ENCODE measurements around the gene PTPRA. TPM values are rescaled to one million over a fixed set of nuclear protein-coding genes. Genes with fewer than 3 reads are reported as not detected.
"Not testable (repeated sequence)": the region's sequence is repeated elsewhere in the genome, so short reads cannot be mapped to it uniquely, and the experiment has no call there.

PTPRA gene, protein sequence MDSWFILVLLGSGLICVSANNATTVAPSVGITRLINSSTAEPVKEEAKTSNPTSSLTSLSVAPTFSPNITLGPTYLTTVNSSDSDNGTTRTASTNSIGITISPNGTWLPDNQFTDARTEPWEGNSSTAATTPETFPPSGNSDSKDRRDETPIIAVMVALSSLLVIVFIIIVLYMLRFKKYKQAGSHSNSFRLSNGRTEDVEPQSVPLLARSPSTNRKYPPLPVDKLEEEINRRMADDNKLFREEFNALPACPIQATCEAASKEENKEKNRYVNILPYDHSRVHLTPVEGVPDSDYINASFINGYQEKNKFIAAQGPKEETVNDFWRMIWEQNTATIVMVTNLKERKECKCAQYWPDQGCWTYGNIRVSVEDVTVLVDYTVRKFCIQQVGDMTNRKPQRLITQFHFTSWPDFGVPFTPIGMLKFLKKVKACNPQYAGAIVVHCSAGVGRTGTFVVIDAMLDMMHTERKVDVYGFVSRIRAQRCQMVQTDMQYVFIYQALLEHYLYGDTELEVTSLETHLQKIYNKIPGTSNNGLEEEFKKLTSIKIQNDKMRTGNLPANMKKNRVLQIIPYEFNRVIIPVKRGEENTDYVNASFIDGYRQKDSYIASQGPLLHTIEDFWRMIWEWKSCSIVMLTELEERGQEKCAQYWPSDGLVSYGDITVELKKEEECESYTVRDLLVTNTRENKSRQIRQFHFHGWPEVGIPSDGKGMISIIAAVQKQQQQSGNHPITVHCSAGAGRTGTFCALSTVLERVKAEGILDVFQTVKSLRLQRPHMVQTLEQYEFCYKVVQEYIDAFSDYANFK
- total RNA-seq (10 to 100 TPM; 51.6 to 57.8 TPM), polyA plus RNA-seq (56.9 TPM)

DNA sequence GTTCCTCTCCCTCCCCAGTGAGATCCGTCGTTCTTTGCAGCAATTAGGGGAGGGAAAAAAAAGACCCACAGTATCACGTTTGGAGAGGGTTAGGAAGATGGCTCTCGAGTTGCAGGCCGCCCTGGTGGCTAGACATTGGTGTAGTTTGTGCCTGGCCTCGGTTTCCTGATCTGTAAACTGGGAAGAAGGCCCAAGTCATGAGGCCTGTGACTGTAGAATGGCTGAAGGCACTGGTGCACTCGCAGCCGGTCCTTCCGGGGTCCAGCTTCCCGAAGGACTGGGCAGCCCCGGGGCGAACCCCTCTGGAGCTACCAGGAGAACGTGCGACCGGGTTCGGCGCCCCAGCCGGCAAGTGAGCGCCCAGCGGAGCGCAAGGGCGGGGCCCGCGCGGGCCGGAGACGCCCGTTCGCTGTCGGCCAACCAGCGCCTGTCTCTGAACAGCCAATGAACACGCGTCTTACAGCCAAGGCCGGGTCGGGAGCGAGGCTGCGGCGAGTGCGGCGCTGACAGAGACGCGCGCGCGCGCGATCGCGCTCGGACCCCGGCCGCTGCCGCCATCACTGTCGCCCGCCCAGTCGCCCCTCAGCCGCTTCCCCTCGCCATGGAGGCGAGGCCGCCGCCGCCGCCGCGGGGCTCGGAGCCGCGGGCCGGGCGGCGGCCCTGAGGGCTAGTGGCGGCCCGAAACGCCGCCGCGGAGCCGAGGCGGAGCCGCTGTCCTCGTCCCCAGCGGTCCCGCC, at the start of gene PTPRA:
Gene PTPRA, plus strand, starts transcription at position 472 of the 737 bp plus-strand sequence. CDS start 90,797 bp downstream, outside the sequence.
- Mint-ChIP-seq H3K27me3 (no peaks in the 10 kb centered on the region), H3K4me3 (peak within 1 kb of the TSS; percentile 90 to 95 (median 94)), H3K9me3 (no peaks in the 10 kb centered on the region), H3K27ac (peak within 1 kb of the TSS; percentile 82 to 97 (median 92)), H3K4me1 (peaks cover 44 to 50% (median 47%) of the 10 kb centered on the region in 3 donors), H3K36me3 (peaks cover 0 to 11% (median 2%) of the 10 kb centered on the region in 3 donors)
- ChIA-PET POLR2A (interaction anchor here (0.6 to 1.4 kb wide), 5 partner anchors 13 to 221 kb away, joined by 3 to 10 read pairs (median 5); partner anchors contain the start of genes NOP56, PCED1A and VPS16), CTCF (interaction anchor here (0.8 to 2.3 kb wide), 4 partner anchors 10 to 74 kb away, joined by 3 to 6 read pairs (median 4); no protein-coding TSS in a partner anchor)
- Histone ChIP-seq H3K27me3 (ENCODE audit: insufficient read depth, low read length, poor library complexity, severe bottlenecking) (no peaks in the 10 kb centered on the region), H3K4me1 (ENCODE audit: insufficient read depth, low read length) (peaks cover 39% of the 10 kb centered on the region), H3K27ac (ENCODE audit: low read depth, low read length) (peak within 1 kb of the TSS; percentile 76), H3K4me3 (ENCODE audit: low read length) (peak within 1 kb of the TSS; percentile 97), H3K9me3 (ENCODE audit: low read length) (no peaks in the 10 kb centered on the region), H3K36me3 (ENCODE audit: insufficient read depth, low read length) (no peaks in the 10 kb centered on the region)
- DNase-seq, result peak; percentile 85 to 93 (median 87)

DNA sequence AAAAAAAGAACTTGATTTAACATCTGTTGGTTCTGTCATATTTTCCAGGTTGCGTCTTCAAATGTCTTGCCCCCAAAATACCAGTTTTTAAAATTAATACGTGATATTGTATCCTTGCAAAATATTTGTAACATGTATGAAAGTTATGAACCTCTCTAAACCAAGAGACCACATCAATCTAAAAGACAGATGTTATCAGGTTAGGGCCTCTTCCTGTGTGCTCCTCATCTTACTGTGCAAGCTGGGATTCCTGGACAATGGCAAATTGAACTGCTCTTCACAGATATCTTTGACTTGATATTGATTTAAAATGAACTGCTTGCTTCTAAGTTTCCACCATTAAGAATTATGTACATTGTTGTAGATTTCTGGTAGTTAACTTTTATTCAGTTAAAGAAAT, 47.5 kb upstream of the PTPRA start:
- Histone ChIP-seq H3K9me3 (ENCODE audit: low read length) (no peaks in the 10 kb centered on the region), H3K4me1 (ENCODE audit: insufficient read depth, low read length) (peaks cover 17% of the 10 kb centered on the region), H3K36me3 (ENCODE audit: insufficient read depth, low read length) (no peaks in the 10 kb centered on the region), H3K4me3 (ENCODE audit: low read length) (no peak overlapping the region), H3K27me3 (ENCODE audit: insufficient read depth, low read length, poor library complexity, severe bottlenecking) (peaks cover 5% of the 10 kb centered on the region), H3K27ac (ENCODE audit: low read depth, low read length) (no peak overlapping the region)
- peak overlapping the region in 2 of 8 donors; percentile 13 to 76 for H3K27ac Mint-ChIP-seq
- ChIA-PET POLR2A (no interaction called here), CTCF (no interaction called here)
- peak overlapping the region; percentile 12 to 69 (median 49) for H3K4me3 Mint-ChIP-seq
- peaks cover 21 to 29% (median 28%) of the 10 kb centered on the region in 3 donors for H3K4me1 Mint-ChIP-seq
- H3K9me3 Mint-ChIP-seq, result no peaks in the 10 kb centered on the region
- peak in 2 of 5 donors; percentile 22 to 28 for DNase-seq
- H3K27me3 Mint-ChIP-seq, result peaks cover 9 to 42% of the 10 kb centered on the region in 2 donors
- H3K36me3 Mint-ChIP-seq, result no peaks in the 10 kb centered on the region

GRCh38 chr20:2826655-2827054, 46.6 kb upstream of the PTPRA start:
- CTCF ChIA-PET, result no interaction called here
- no peak overlapping the region for H3K4me3 ChIP-seq (ENCODE audit: low read length)
- peaks cover 18 to 25% (median 24%) of the 10 kb centered on the region in 3 donors for H3K4me1 Mint-ChIP-seq
- H3K27ac Mint-ChIP-seq, result no peak overlapping the region
- peaks cover 7 to 39% of the 10 kb centered on the region in 2 donors for H3K27me3 Mint-ChIP-seq
- H3K4me1 ChIP-seq (ENCODE audit: insufficient read depth, low read length), result peaks cover 14% of the 10 kb centered on the region
- H3K9me3 ChIP-seq (ENCODE audit: low read length), result no peaks in the 10 kb centered on the region
- POLR2A ChIA-PET, result no interaction called here
- H3K4me3 Mint-ChIP-seq, result peak overlapping the region in 2 of 7 donors; percentile 16 to 52
- H3K9me3 Mint-ChIP-seq, result no peaks in the 10 kb centered on the region
- peaks cover 5% of the 10 kb centered on the region for H3K27me3 ChIP-seq (ENCODE audit: insufficient read depth, low read length, poor library complexity, severe bottlenecking)
- H3K36me3 Mint-ChIP-seq, result no peaks in the 10 kb centered on the region
- no peaks in the 10 kb centered on the region for H3K36me3 ChIP-seq (ENCODE audit: insufficient read depth, low read length)
- DNase-seq, result no peak
- no peak overlapping the region for H3K27ac ChIP-seq (ENCODE audit: low read depth, low read length)

DNA sequence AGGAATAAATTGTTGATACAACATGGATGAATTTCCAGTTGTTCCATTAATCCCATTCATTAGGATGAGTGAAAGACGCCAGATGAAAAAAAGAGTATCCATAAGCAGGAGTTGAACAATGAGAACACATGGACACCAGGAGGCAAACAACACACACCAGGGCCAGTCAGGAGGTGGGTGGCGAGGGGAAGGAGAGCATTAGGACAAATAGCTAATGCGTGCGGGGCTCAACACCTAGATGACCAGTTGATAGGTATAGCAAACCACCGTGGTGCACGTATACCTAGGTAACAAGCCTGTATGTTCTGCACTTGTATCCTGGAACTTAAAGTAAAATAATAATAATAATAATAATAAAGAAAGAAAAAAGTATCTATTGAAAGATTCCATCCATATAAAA, 43.9 kb upstream of the PTPRA start:
- Histone ChIP-seq H3K36me3 (ENCODE audit: insufficient read depth, low read length) (no peaks in the 10 kb centered on the region), H3K27ac (ENCODE audit: low read depth, low read length) (no peak overlapping the region), H3K27me3 (ENCODE audit: insufficient read depth, low read length, poor library complexity, severe bottlenecking) (peaks cover 5% of the 10 kb centered on the region), H3K4me3 (ENCODE audit: low read length) (no peak overlapping the region), H3K9me3 (ENCODE audit: low read length) (no peaks in the 10 kb centered on the region), H3K4me1 (ENCODE audit: insufficient read depth, low read length) (peaks cover 13% of the 10 kb centered on the region)
- H3K9me3 Mint-ChIP-seq, result no peaks in the 10 kb centered on the region
- no peak overlapping the region for H3K4me3 Mint-ChIP-seq
- H3K36me3 Mint-ChIP-seq, result peaks cover 0 to 3% (median 0%) of the 10 kb centered on the region in 3 donors
- no peak overlapping the region for H3K27ac Mint-ChIP-seq
- H3K27me3 Mint-ChIP-seq, result peaks cover 6 to 34% of the 10 kb centered on the region in 2 donors
- H3K4me1 Mint-ChIP-seq, result peaks cover 15 to 21% (median 19%) of the 10 kb centered on the region in 3 donors
- CTCF ChIA-PET, result no interaction called here
- no peak for DNase-seq
- POLR2A ChIA-PET, result no interaction called here

- H3K4me3 ChIP-seq (ENCODE audit: low read length); H3K36me3 ChIP-seq (ENCODE audit: insufficient read depth, low read length); H3K4me3 Mint-ChIP-seq; DNase-seq; H3K9me3 ChIP-seq (ENCODE audit: low read length); H3K4me1 ChIP-seq (ENCODE audit: insufficient read depth, low read length); H3K9me3 Mint-ChIP-seq; H3K27me3 ChIP-seq (ENCODE audit: insufficient read depth, low read length, poor library complexity, severe bottlenecking); H3K27ac Mint-ChIP-seq; H3K27ac ChIP-seq (ENCODE audit: low read depth, low read length); H3K36me3 Mint-ChIP-seq; CTCF ChIA-PET: not testable (repeated sequence)
- POLR2A ChIA-PET, result interaction anchor here (0.7 kb wide), 1 partner anchor 31 kb away, joined by 4 read pairs; no protein-coding TSS in a partner anchor
- peaks cover 6 to 28% of the 10 kb centered on the region in 2 donors for H3K27me3 Mint-ChIP-seq
- H3K4me1 Mint-ChIP-seq, result peaks cover 9 to 13% (median 12%) of the 10 kb centered on the region in 3 donors
These were observed 42.1 kb upstream of the PTPRA start for GRCh38 chr20:2831206-2831605.

- Mint-ChIP-seq H3K9me3 (no peaks in the 10 kb centered on the region), H3K4me3 (peak overlapping the region in 1 of 7 donors; percentile 8), H3K27ac (peak overlapping the region in 2 of 8 donors; percentile 1 to 80), H3K4me1 (peaks cover 5 to 18% (median 8%) of the 10 kb centered on the region in 3 donors), H3K36me3 (peaks cover 0 to 21% (median 15%) of the 10 kb centered on the region in 3 donors), H3K27me3 (peaks cover 3 to 7% of the 10 kb centered on the region in 2 donors)
- ChIA-PET CTCF (interaction anchor here (1.5 kb wide), 1 partner anchor 17 kb away, joined by 5 read pairs; no protein-coding TSS in a partner anchor), POLR2A (no interaction called here)
- H3K36me3 ChIP-seq (ENCODE audit: insufficient read depth, low read length), result no peaks in the 10 kb centered on the region
- H3K4me1 ChIP-seq (ENCODE audit: insufficient read depth, low read length), result no peaks in the 10 kb centered on the region
- H3K27me3 ChIP-seq (ENCODE audit: insufficient read depth, low read length, poor library complexity, severe bottlenecking), result no peaks in the 10 kb centered on the region
- no peak overlapping the region for H3K4me3 ChIP-seq (ENCODE audit: low read length)
- no peak for DNase-seq
- no peaks in the 10 kb centered on the region for H3K9me3 ChIP-seq (ENCODE audit: low read length)
- no peak overlapping the region for H3K27ac ChIP-seq (ENCODE audit: low read depth, low read length)
These were observed 39.5 kb upstream of the PTPRA start for GRCh38 chr20:2833761-2834160.

DNA sequence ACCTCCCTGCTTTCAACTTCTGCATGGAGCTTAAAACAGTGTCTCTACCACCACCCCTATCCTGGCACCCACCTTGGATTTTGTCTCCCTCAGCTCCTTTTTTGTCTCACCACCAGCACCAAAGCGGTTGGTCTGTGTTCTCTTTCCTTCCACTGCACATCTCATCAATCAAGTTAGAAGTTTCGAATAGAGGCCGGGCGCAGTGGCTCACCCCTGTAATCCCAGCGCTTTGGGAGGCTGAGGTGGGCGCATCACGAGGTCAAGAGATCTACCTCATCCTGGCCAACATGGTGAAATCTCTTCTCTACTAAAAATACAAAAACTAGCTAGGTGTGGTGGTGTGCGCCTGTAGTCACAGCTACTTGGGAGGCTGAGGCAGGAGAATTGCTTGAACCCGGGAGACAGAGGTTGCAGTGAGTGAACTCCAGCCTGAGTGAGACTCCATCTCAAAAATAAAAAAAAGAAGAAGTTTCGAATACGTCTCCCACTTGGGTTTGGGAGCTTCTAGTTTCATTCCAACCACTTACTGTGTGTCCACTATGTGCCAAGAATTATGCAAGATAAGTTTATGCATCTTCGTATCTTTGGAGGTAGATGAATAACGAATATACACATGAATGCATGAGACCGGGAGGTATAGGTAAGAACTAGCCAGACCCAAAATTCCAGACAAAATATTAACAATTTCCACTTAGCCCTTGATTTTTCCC, 38.7 kb upstream of the PTPRA start:
- Histone ChIP-seq H3K27ac (ENCODE audit: low read depth, low read length) (no peak overlapping the region), H3K27me3 (ENCODE audit: insufficient read depth, low read length, poor library complexity, severe bottlenecking) (no peaks in the 10 kb centered on the region), H3K4me1 (ENCODE audit: insufficient read depth, low read length) (peaks cover 6% of the 10 kb centered on the region), H3K36me3 (ENCODE audit: insufficient read depth, low read length) (no peaks in the 10 kb centered on the region), H3K9me3 (ENCODE audit: low read length) (no peaks in the 10 kb centered on the region), H3K4me3 (ENCODE audit: low read length) (no peak overlapping the region)
- Mint-ChIP-seq H3K4me1 (peaks cover 11 to 24% (median 14%) of the 10 kb centered on the region in 3 donors), H3K27ac (peak overlapping the region in 3 of 8 donors; percentile 6 to 82 (median 21)), H3K27me3 (peaks cover 0 to 1% of the 10 kb centered on the region in 2 donors), H3K36me3 (peaks cover 0 to 23% (median 15%) of the 10 kb centered on the region in 3 donors), H3K9me3 (no peaks in the 10 kb centered on the region), H3K4me3 (peak overlapping the region in 1 of 7 donors; percentile 8)
- DNase-seq, result no peak
- ChIA-PET POLR2A (no interaction called here), CTCF (interaction anchor here (0.6 to 1.5 kb wide), 2 partner anchors 17 to 20 kb away, joined by 3 to 5 read pairs; no protein-coding TSS in a partner anchor)

Measured in CD8-positive, alpha-beta memory T cell (primary cell).